ENCODE data around the gene SMG7. TPM values are rescaled to one million over a fixed set of nuclear protein-coding genes. Genes with fewer than 3 reads are reported as not detected.

SMG7 gene
- total RNA-seq, 4 donors from 2014 or later = 27.7 to 34.7 (median 32.7) TPM

DNA sequence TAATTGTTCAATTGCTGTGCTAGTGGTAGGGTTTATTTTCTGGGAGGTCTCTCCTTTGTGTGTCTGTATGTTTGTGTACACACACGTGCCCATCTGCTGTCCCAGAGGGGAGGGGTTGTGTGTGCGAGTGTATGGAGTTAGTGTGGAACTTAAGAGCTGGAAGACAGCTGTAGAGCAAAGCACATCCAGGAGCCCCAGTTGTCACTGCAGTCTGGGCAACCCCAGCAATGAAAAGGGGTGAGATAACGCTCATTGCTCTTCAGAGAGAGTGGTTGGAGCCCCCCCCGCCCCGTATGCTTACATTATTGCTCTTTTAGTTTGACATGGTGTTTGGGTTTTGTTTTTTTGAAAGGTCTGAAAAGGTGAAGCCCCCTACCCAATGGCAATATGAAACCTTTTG, 81.0 kb downstream of the SMG7 start:
- TF ChIP-seq POLR2AphosphoS5 (IDR thresholded peaks at IDR 0.05) (no peak), EP300 (IDR thresholded peaks at IDR 0.05) (no peak), CTCF (IDR thresholded peaks at IDR 0.05) (no peak), POLR2A (IDR thresholded peaks at IDR 0.05; ENCODE audit: low read depth) (no peak)
- intact Hi-C loops (cut with DNase I) = no loop called here
- Histone ChIP-seq H3K36me3 (peaks cover 36 to 84% (median 58%) of the 10 kb centered on the region in 4 donors), H3K27ac (replicated peaks in 1 of 4) (no peak overlapping the region), H3K27me3 (no peaks in the 10 kb centered on the region), H3K4me3 (no peak overlapping the region), H3K4me1 (no peaks in the 10 kb centered on the region), H3K9me3 (no peaks in the 10 kb centered on the region)
- DNase-seq (ENCODE audit: extremely low spot score) = no peak
- 55% methylated on average over 4 of the region's 5 CpGs for WGBS

- Histone ChIP-seq H3K36me3 (peaks cover 32 to 80% (median 56%) of the 10 kb centered on the region in 4 donors), H3K27ac (replicated peaks in 1 of 4) (no peak overlapping the region), H3K4me1 (no peaks in the 10 kb centered on the region), H3K9me3 (no peaks in the 10 kb centered on the region), H3K27me3 (no peaks in the 10 kb centered on the region), H3K4me3 (no peak overlapping the region)
- DNase-seq (ENCODE audit: extremely low spot score) = no peak
- 94% methylated on average over 3 of the region's 3 CpGs for WGBS
- intact Hi-C loops (cut with DNase I) = no loop called here
- no peak for TF ChIP-seq POLR2AphosphoS5 (IDR thresholded peaks at IDR 0.05)
- no peak for TF ChIP-seq POLR2A (IDR thresholded peaks at IDR 0.05; ENCODE audit: low read depth)
- no peak for TF ChIP-seq CTCF (IDR thresholded peaks at IDR 0.05)
- TF ChIP-seq EP300 (IDR thresholded peaks at IDR 0.05) = no peak
These were observed 81.5 kb downstream of the SMG7 start for GRCh38 chr1:183553764-183554163.

DNA sequence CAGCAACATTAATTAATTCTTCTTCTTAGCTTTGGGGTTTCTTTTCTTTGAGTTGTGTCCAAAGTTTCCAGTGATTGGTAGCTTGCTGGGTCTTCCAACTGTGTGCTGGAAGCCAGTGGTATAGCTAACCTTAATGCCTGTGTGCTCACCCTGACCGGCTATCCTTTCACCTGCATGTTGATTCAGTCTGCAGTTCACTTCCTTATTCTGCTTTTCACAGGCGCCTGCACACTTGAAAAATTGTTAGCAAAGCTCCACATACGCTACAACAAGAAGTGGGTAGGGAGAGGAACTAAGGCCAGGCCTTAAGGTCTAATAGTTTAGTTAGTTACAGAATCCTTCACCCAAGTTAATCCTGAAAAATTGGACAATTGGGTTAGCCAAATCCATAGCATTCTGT, 82.3 kb downstream of the SMG7 start:
- Histone ChIP-seq H3K36me3 (peaks cover 25 to 78% (median 48%) of the 10 kb centered on the region in 4 donors), H3K4me3 (no peak overlapping the region), H3K27me3 (no peaks in the 10 kb centered on the region), H3K27ac (replicated peaks in 1 of 4) (no peak overlapping the region), H3K9me3 (no peaks in the 10 kb centered on the region), H3K4me1 (no peaks in the 10 kb centered on the region)
- no peak for TF ChIP-seq POLR2AphosphoS5 (IDR thresholded peaks at IDR 0.05)
- WGBS = 76% methylated on average over 3 of the region's 3 CpGs
- DNase-seq (ENCODE audit: extremely low spot score) = no peak
- intact Hi-C loops (cut with DNase I) = no loop called here

DNA sequence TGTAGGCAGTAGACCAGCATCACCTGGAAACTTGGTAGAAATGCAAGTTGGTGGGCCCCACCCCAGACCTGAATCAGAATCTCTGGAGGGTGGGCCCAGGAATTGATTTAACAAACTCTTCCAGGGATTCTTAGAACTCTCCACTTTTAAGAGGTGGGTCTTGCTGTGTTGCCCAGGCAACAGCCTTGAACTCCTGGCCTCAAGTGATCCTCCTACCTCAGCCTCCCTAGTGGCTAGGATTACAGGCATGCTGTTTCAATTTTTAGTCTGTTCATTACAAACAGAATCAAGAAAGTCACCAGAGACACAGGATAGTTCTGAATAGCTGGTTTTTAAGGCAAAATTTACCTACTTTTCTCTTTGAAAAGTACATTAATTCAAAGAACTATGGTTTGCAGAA, 86.8 kb downstream of the SMG7 start:
- Histone ChIP-seq H3K9me3 (no peaks in the 10 kb centered on the region), H3K4me1 (no peaks in the 10 kb centered on the region), H3K27ac (replicated peaks in 1 of 4) (no peak overlapping the region), H3K4me3 (no peak overlapping the region), H3K36me3 (peaks cover 0 to 35% (median 8%) of the 10 kb centered on the region in 4 donors), H3K27me3 (no peaks in the 10 kb centered on the region)
- DNase-seq (ENCODE audit: extremely low spot score) = no peak
- intact Hi-C loops (cut with DNase I) = no loop called here
- TF ChIP-seq CTCF (IDR thresholded peaks at IDR 0.05) = no peak
- TF ChIP-seq EP300 (IDR thresholded peaks at IDR 0.05) = no peak
- TF ChIP-seq POLR2A (IDR thresholded peaks at IDR 0.05; ENCODE audit: low read depth) = no peak
- TF ChIP-seq POLR2AphosphoS5 (IDR thresholded peaks at IDR 0.05) = no peak

- Histone ChIP-seq H3K27me3 (no peaks in the 10 kb centered on the region), H3K27ac (replicated peaks in 1 of 4) (no peak overlapping the region), H3K4me1 (peaks cover 4 to 6% (median 5%) of the 10 kb centered on the region in 4 donors), H3K9me3 (no peaks in the 10 kb centered on the region), H3K36me3 (peaks cover 0 to 8% (median under 1%) of the 10 kb centered on the region in 4 donors), H3K4me3 (no peak overlapping the region)
- intact Hi-C loops (cut with DNase I) = no loop called here
- DNase-seq (ENCODE audit: extremely low spot score) = no peak
- TF ChIP-seq POLR2A (IDR thresholded peaks at IDR 0.05; ENCODE audit: low read depth) (no peak), CTCF (IDR thresholded peaks at IDR 0.05) (no peak), POLR2AphosphoS5 (IDR thresholded peaks at IDR 0.05) (no peak)
- 88% methylated on average over 2 of the region's 2 CpGs for WGBS
These were observed 90.4 kb downstream of the SMG7 start for GRCh38 chr1:183562701-183563100.

All from esophagus muscularis mucosa (tissue), 4 donors.